Activated gamma-delta T cell (primary cell): ENCODE measurements around the gene ATXN7L1.
"Not testable (repeated sequence)": the region's sequence is repeated elsewhere in the genome, so short reads cannot be mapped to it uniquely, and the experiment has no call there.

ENCODE experiments used
- DNase-seq: peaks from one replicate; lab custom pipeline; 2025; lab: John Stamatoyannopoulos, UW

The ATXN7L1 gene

GRCh38 chr7:105705427-105705826, 171.0 kb downstream of the ATXN7L1 start:
- no peak for DNase-seq

- no peak for DNase-seq
Observed at GRCh38 chr7:105703207-105703930, 173.0 kb downstream of the ATXN7L1 start.

- DNase-seq, result no peak
Observed at GRCh38 chr7:105699568-105700236, 176.7 kb downstream of the ATXN7L1 start.

- no peak for DNase-seq
Observed at GRCh38 chr7:105698531-105698930, 177.9 kb downstream of the ATXN7L1 start.

GRCh38 chr7:105697753-105698152, 178.6 kb downstream of the ATXN7L1 start:
- DNase-seq, result no peak

- DNase-seq, result not testable (repeated sequence)
Observed at GRCh38 chr7:105697169-105697568, 179.2 kb downstream of the ATXN7L1 start.

GRCh38 chr7:105693576-105693975, 182.8 kb downstream of the ATXN7L1 start:
- DNase-seq, result no peak

GRCh38 chr7:105691680-105692564, 184.5 kb downstream of the ATXN7L1 start:
- no peak for DNase-seq

- DNase-seq, result no peak
Observed at GRCh38 chr7:105691082-105691679, 185.2 kb downstream of the ATXN7L1 start.

GRCh38 chr7:105690325-105690945, 186.0 kb downstream of the ATXN7L1 start:
- no peak for DNase-seq

GRCh38 chr7:105689067-105689819, 187.2 kb downstream of the ATXN7L1 start:
- DNase-seq, result no peak

GRCh38 chr7:105688617-105689016, 187.8 kb downstream of the ATXN7L1 start:
- no peak for DNase-seq

- no peak for DNase-seq
Observed at GRCh38 chr7:105685161-105685560, 191.2 kb downstream of the ATXN7L1 start.

- no peak for DNase-seq
Observed at GRCh38 chr7:105682341-105683060, 193.9 kb downstream of the ATXN7L1 start.

GRCh38 chr7:105680505-105681187, 195.8 kb downstream of the ATXN7L1 start:
- DNase-seq, result no peak

GRCh38 chr7:105678811-105679495, 197.4 kb downstream of the ATXN7L1 start:
- DNase-seq, result no peak

- DNase-seq, result no peak
Observed at GRCh38 chr7:105677817-105678573, 198.4 kb downstream of the ATXN7L1 start.

GRCh38 chr7:105677410-105677730, 199.0 kb downstream of the ATXN7L1 start:
- DNase-seq, result no peak
